ENCODE measurements around the gene PRM2. TPM values are rescaled to one million over a fixed set of nuclear protein-coding genes. Genes with fewer than 3 reads are reported as not detected.

The PRM2 gene
- total RNA-seq, 1 donor from 2014 or later = not detected

- H3K4me3 ChIP-seq = no peak overlapping the region
- TF ChIP-seq POLR2A (IDR thresholded peaks at IDR 0.05) (no peak), CTCF (IDR thresholded peaks at IDR 0.05) (no peak), POLR2AphosphoS5 (IDR thresholded peaks at IDR 0.05; ENCODE audit: insufficient read depth in 1 of 2, low read depth in 1 of 2) (no peak)
Observed at GRCh38 chr16:11272484-11272883, 3.8 kb downstream of the PRM2 start.

GRCh38 chr16:11271610-11272009 lies 4.7 kb downstream of the PRM2 start:
- Histone ChIP-seq H3K27ac (no peak overlapping the region), H3K9me3 (no peaks in the 10 kb centered on the region), H3K4me1 (no peaks in the 10 kb centered on the region), H3K4me3 (no peak overlapping the region), H3K27me3 (no peaks in the 10 kb centered on the region), H3K36me3 (no peaks in the 10 kb centered on the region)
- no peak for DNase-seq (ENCODE audit: extremely low spot score in 2 of 2)
- intact Hi-C loops (cut with DNase I) = no loop called here
- TF ChIP-seq POLR2A (IDR thresholded peaks at IDR 0.05) (no peak), CTCF (IDR thresholded peaks at IDR 0.05) (no peak), POLR2AphosphoS5 (IDR thresholded peaks at IDR 0.05; ENCODE audit: insufficient read depth in 1 of 2, low read depth in 1 of 2) (no peak)

More at GRCh38 chr16:11272484-11272883, 3.8 kb downstream of the PRM2 start:
- Histone ChIP-seq H3K4me1 (no peaks in the 10 kb centered on the region), H3K36me3 (no peaks in the 10 kb centered on the region), H3K27ac (no peak overlapping the region), H3K27me3 (no peaks in the 10 kb centered on the region), H3K9me3 (no peaks in the 10 kb centered on the region)
- intact Hi-C loops (cut with DNase I) = no loop called here
- DNase-seq (ENCODE audit: extremely low spot score in 2 of 2) = no peak

GRCh38 chr16:11270602-11271162 lies 5.6 kb downstream of the PRM2 start:
- TF ChIP-seq POLR2A (IDR thresholded peaks at IDR 0.05) (no peak), POLR2AphosphoS5 (IDR thresholded peaks at IDR 0.05; ENCODE audit: insufficient read depth in 1 of 2, low read depth in 1 of 2) (no peak), CTCF (IDR thresholded peaks at IDR 0.05) (no peak)
- H3K9me3 ChIP-seq = no peaks in the 10 kb centered on the region
- no peaks in the 10 kb centered on the region for H3K27me3 ChIP-seq
- no peaks in the 10 kb centered on the region for H3K36me3 ChIP-seq
- H3K4me3 ChIP-seq = no peak overlapping the region
- DNase-seq (ENCODE audit: extremely low spot score in 2 of 2) = no peak
- H3K27ac ChIP-seq = no peak overlapping the region
- no peaks in the 10 kb centered on the region for H3K4me1 ChIP-seq
- intact Hi-C loops (cut with DNase I) = no loop called here

- H3K27ac ChIP-seq = no peak within 1 kb of the TSS
- no peaks in the 10 kb centered on the region for H3K4me1 ChIP-seq
Observed at GRCh38 chr16:11268921-11269375, 7.3 kb downstream of the PRM2 start, which contains the start of gene TNP2. TSS of gene TNP2 (minus strand) at chr16:11269325. CDS start at chr16:11269262, 63 bp downstream.

More at GRCh38 chr16:11268921-11269375, 7.3 kb downstream of the PRM2 start, which contains the start of gene TNP2:
- Histone ChIP-seq H3K4me3 (no peak within 1 kb of the TSS), H3K36me3 (no peaks in the 10 kb centered on the region), H3K9me3 (no peaks in the 10 kb centered on the region), H3K27me3 (no peaks in the 10 kb centered on the region)
- intact Hi-C loops (cut with DNase I) = no loop called here
- DNase-seq (ENCODE audit: extremely low spot score in 2 of 2) = no peak
- no peak for TF ChIP-seq CTCF (IDR thresholded peaks at IDR 0.05)
- TF ChIP-seq POLR2AphosphoS5 (IDR thresholded peaks at IDR 0.05; ENCODE audit: insufficient read depth in 1 of 2, low read depth in 1 of 2) = no peak
- TF ChIP-seq POLR2A (IDR thresholded peaks at IDR 0.05) = no peak
